Esophagus mucosa (tissue), 1 donor: ENCODE data around the gene CDK10. TPM values are rescaled to one million over a fixed set of nuclear protein-coding genes. Genes with fewer than 3 reads are reported as not detected.
"Not testable (repeated sequence)": the region's sequence is repeated elsewhere in the genome, so short reads cannot be mapped to it uniquely, and the experiment has no call there.

Experiments used
- ATAC-seq: fragments of 200-7000 bp; cut with Tn5 transposase; one replicate; pipeline ENCODE4 v1.9.1; 2020
- total RNA-seq: library from RNA; stranded (reverse); gene quantifications from one replicate; pipeline ENCODE4 v1.2.4, GENCODE V29; 2023
- donor health status: DM: yes; HTN: yes; CAD: no.

The CDK10 gene
- total RNA-seq, 1 donor from 2014 or later: 37.3 TPM

DNA sequence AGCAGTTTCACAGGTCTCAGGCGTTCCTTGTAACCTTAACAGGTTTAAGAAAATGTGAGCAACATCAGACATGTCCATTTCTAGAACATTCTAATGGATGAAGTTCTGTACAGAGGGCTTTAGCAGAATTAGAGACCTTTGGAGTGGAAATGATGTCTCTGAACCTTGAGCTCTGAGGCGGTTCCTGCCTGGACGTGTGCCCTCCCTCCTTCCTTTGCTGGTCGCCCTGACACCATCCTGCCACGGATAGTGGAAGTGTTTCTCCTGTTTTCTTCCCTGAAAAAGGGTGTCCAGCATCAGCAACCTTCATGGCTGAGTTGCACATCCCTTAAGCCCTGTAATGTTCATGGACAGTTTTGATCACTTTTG, 17.7 kb upstream of the CDK10 start:
- ATAC-seq: no peak

DNA sequence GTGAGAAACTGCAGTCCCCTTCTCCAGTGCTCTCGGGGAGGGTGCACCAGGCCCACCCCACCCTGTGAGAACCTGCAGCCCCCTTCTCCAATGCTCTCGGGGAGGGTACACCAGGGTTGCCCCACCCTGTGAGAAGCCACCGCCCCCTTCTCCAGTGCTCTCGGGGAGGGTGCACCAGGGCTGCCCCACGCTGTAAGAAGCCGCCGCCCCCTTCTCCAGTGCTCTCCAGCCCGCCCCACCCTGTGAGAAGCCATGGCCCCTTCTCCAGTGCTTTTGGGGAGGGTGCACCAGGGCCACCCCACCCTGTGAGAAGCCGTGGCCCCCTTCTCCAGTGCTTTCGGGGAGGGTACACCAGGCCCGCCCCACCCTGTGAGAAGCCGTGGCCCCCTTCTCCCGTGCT, 16.7 kb upstream of the CDK10 start:
- no peak for ATAC-seq

DNA sequence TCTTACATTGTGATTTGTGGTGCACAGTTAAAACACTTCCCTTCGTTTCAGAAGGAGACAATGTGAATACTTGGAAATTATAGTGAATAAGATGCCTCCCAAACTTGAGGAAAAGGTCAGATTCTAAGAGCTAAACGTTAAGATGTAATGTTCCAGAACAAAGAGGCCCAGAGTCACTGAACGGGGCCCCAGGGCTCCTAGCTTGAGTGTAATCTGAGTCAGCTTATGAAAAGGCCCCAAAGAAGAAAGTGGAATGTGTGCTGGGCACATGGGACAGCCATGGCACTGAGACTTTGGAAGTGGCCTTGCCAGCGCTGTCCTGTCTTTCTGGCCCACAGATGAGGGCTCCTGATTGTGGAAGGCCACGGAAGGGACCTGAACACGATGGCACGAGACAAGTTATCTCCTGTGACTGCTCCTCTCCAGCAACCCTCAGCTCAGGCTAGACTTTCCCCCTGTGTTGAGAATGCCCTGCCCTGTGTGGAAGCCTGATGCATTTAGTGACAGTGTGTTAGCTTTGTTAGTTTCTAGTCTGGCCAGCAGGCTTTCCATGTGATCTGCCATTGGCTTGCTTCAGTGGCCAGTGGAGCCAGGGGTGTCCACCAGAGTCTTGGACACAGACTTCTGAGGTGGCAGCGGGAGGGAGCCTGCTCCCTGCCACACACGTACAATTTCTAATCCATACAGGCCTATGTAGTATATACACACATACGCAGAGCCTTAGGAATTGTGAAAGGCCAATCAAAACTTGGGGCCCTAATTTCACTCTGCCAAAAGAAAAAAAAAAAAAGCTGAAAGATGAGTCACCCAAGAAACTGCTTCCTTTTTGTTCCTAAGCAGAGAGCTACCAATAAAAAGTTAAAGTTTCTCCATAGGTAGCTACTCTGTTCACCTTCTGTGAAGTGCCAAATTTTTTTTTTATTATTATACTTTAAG, 15.7 kb upstream of the CDK10 start:
- peak; percentile 82 for ATAC-seq

DNA sequence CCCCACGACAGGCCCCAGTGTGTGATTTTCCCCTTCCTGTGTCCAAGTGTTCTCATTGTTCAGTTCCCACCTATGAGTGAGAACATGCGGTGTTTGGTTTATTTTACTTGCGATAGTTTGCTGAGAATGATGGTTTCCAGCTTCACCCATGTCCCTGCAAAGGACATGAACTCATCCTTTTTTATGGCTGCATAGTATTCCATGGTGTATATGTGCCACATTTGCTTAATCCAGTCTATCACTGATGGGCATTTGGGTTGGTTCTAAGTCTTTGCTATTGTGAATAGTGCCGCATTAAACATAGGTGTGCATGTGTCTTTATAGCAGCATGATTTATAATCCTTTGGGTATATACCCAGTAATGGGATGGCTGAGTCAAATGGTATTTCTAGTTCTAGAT, 14.9 kb upstream of the CDK10 start:
- ATAC-seq: not testable (repeated sequence)

DNA sequence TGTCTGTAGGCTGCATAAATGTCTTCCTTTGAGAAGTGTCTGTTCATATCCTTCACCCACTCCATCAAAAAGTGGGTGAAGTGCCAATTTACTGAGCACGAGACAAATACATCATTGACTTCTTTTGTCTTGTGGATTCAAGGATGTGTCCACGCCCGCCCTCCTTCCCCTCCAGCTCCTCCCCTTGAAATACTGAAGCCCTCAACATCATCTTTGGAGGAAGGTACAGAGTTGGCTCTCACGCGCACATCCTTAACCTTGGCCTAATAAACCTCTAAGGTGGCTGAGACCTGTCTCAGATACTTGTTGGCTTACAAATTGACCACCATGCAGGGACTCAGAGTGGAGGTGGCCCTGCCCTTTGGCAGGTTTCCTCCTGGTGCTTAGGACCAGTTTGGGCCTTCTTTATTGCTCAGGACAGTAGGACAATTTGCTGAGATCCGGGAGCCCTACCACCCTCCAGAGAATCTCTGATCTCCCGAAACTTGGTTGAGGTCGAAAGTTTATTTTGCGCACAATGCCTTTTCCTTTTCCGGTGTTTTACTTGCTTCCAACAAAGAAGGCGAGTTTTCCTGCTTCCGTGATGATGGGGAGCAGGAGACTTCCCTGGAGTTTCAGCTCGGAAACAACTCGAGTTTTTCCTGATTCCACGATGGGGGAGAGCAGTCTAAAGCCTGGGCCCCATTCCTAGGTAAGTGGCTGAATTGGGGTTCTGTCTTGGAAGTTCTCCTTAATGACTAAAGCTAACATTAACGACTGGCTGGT, 14.1 kb upstream of the CDK10 start:
- no peak for ATAC-seq

DNA sequence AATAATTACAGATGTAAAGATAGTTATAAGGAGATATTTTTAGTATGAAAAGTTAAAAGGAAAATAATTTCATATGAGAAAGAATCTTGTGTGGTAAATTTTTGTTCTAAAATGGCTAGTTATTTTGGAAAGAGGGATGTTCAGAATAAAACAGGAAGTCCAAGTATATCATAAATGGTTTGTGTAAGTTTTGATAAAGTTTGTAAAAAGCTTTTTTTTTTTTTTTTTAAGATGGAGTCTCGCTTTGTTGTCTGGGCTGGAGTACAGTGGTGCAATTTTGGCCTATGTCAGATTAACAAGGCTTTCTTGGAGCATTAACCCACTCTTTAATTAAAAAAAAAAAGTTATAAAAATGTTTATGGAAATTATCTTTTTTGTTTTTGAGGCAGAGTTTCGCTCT, 8.2 kb upstream of the CDK10 start:
- ATAC-seq: no peak

DNA sequence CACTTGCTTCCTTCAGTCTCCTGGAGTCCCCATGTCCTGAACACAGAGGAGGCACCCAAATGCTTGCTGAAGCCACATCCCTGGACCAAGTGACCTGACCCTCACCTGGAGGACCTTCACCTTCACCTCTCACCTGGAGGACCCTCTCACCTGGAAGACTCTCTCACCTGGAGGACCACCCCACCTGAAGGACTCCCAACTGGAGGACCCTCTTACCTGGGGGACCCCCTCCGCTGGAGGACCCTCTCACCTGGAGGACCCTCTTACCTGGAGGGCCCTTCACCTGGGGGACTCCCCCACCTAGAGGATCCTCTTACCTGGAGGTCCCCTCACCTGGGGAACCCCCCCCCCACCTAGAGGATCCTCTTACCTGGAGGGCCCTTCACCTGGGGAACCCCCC, 573 bp upstream of the CDK10 start:
- peak; percentile 9 for ATAC-seq

DNA sequence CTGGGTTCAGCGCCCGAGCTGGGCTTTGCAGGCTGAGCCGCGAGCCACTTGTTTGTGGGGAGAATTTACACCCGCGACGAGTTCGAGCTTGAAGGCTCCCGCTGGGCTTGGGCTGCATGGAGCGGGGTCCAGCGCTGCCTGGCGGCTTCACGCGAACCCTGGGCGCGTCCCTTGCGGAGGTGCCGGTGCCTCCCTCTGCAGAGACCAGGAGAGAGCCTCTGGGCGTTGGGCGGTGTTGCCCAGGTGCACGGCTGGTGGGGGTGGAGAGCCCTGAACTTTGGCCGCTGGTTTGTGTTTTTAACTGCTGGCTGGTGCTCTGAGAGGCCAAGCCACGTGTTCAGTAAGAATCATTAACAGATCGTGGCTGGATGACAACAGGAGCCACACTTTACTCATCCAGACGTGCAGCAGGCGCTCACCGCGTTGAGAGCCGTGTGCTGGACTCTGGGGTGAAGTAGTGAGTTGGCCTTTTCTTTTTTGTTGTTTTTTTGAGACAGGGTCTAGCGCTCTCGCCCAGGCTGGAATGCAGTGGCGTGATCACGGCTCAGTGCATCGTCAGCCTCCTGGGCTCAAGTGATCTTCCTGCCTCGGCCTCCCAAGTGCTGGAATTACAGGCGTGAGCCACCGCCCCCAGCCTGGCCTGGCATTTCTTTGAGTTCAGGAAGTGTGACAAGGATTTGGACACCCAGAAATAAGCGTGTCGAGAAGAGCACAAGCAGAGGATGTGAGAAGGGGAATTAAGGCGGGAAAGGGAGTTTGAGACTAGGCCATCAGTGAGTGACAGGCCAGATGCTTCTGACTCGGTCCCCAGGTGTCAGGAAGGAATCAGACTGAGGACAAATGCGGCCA, 827 bp downstream of the CDK10 start:
- ATAC-seq: peak; percentile 60

DNA sequence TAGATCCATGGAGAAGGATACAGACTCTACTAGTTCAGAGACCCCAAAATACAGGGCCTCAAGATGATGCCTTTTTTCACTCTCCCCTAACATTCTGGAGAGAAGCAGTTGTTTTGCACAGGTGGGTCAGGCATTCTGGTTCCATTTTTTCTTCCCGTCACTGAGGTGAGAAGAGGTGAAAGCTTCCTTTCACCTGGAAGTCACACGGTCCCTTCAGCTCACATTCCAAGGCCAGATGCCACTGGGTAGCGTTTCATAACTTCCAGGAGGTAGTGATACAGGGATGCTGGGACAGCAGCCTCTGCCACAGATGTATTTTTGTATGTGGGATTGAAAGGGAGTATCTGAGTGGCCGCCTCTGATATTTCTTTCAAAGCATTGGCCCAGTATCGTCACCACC, 1.9 kb downstream of the CDK10 start:
- no peak for ATAC-seq

DNA sequence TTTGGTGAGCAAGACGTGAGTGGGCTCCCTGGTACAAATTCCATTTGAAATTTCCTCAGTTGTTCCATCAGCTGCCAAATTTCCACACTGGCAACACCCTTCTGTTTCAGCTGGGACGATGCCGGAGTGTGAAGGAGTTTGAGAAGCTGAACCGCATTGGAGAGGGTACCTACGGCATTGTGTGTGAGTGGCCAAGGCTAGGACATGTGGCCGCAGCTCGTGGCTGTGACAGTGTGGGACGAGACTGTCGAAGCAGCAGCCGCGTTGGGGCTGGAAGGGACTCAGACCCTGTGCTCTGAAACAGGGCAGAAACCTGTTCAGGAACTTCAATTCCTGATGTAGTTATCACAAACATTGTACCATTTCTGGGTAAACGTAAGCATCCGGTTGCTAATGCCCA, 2.7 kb downstream of the CDK10 start:
- no peak for ATAC-seq

DNA sequence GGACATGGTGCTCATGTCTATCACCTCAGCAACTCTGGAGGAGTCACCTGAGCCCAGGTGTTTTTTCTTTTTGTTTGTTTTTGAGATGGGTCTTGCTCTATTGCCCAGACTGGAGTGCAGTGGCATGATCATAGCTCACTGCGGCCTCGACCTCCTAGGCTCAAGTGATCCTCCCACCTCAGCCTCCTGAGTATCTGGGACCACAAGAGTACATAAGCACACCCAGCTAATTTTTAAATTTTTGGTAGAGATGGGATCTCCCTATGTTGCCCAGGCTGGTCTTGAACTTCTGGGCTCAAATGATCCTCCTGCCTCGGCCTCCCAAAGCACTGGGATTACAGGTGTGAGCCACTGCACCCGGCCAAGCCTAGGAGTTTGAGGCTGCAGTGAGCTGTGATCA, 3.1 kb downstream of the CDK10 start:
- ATAC-seq: not testable (repeated sequence)

DNA sequence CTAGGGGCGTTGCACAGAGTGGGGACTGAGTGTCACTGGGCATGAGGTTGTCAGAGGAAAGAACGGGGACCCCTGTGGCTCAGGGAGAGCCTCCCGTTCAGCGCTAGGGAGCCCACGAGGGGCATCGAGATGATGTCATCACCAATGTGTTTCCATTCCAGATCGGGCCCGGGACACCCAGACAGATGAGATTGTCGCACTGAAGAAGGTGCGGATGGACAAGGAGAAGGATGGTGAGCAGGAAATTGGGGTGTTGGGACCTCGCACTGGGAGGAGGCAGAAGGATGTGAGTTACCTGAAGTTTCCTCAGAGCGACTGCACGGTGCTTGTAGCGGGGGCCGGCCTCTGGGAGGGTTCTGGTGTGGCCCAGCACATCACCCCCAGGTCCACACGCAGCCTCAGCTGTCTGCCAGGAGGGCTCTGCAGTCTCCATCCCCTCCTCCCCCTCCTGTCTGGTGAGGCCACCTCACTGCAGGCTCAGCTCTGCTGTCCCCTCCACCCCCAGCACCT, 4.0 kb downstream of the CDK10 start:
- no peak for ATAC-seq

DNA sequence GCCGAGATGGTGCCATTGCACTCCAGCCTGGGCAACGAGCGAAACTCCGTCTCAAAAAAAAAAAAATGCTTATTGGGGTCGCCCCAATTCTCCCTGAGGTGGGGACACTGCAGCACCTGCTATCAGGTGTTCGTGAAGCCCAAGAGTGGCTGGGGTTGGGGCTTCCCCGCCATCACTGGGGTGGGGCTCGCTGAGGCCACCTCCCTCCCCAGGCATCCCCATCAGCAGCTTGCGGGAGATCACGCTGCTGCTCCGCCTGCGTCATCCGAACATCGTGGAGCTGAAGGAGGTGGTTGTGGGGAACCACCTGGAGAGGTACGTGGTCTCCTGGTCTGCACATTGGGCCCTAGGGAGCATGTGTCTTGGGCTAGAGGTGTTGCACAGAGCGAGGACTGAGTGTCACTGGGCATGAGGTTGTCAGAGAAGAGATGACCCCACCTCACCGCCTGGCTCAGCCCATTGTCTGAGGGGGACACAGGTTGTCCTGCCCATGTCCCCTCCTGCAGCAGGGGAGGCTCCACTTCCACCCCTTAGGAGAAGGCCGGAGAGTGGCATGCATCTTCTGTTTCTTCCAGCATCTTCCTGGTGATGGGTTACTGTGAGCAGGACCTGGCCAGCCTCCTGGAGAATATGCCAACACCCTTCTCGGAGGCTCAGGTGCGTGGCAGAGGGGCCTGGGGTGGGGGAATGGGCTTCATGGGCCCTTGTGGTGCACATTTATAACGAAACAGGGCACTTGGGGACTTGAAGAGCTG, 4.9 kb downstream of the CDK10 start:
- ATAC-seq: no peak

DNA sequence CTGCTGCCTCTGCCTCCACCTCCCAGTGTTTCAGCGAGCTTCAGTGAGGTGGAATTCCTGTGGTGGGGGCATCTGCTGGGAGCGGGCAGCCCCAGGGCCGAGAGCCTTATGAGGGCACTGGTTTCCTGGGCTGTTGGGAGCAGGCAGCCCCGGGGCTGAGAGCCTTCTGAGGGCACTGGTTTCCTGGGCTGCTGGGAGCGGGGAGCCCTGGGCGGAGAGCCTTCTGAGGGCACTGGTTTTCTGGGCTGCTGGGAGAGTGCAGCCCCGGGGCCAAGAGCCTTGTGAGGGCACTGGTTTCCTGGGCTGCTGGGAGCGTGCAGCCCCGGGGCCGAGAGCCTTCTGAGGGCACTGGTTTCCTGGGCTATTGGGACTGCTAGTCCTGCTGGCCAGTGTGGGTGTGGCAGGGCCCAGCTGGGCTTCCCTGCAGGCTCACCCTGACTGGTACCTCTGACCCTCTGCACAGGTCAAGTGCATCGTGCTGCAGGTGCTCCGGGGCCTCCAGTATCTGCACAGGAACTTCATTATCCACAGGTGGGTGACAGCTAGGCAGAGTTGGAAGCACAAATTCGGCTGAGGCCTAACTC, 5.6 kb downstream of the CDK10 start:
- ATAC-seq: no peak

DNA sequence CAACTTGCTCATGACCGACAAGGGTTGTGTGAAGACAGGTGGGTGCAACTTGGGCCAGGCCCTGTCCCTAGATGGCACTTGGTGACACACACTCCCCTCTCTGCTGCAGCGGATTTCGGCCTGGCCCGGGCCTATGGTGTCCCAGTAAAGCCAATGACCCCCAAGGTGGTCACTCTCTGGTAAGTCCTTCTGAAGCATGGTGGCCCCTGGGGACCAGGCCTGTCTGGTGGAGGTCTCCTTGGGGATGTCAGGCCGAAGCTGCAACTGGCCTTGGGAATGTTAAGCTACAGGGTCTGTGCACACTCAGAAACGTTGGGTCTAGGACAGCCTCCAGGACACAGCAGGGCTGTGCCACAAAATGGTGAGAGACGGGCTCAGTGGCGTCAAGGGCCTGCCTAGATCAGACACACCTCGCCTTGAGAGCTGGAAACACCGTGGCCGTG, 6.8 kb downstream of the CDK10 start:
- ATAC-seq: no peak

DNA sequence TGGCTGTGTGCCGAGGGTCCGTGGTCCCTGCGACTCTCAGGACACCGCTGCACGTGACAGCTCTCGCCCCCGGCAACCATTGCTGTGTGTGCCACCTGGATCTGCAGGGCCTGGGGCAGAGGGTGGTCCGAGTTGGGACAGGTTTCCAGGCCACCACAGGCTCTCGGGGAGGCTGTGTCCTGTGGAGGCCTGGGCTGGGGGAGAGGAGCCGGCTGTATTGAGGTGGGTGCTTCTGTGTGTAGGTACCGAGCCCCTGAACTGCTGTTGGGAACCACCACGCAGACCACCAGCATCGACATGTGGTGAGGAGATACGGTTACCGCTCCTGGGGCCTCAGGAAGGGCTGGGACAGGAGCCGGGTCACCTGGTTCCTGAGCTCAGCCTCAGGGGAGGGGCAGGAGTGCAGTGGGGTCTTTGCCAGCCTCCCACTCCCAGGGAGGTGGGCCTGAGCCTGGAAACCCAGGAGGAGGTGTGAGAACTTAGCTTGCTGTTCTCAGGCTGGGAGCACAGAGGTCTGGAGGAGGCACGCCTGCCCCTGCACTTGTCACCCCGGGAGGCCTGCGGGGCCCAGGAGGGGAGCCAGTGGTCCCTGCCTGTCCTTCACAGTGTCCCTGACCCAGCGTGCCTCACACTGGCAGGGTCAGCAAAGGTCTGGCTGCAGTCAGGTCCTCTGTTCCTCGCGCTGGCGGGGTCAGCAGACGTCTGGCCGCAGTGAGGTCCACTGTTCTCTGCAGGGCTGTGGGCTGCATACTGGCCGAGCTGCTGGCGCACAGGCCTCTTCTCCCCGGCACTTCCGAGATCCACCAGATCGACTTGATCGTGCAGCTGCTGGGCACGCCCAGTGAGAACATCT, 7.7 kb downstream of the CDK10 start:
- ATAC-seq: no peak

DNA sequence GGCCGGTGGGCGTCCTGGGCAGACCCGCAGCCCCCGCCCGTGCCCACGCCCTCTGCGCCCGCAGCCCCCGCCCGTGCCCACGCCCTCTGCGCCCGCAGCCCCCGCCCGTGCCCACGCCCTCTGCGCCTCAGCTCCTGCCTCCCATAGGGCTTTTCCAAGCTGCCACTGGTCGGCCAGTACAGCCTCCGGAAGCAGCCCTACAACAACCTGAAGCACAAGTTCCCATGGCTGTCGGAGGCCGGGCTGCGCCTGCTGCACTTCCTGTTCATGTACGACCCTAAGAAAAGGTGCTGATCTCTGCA, 8.2 kb downstream of the CDK10 start:
- not testable (repeated sequence) for ATAC-seq

DNA sequence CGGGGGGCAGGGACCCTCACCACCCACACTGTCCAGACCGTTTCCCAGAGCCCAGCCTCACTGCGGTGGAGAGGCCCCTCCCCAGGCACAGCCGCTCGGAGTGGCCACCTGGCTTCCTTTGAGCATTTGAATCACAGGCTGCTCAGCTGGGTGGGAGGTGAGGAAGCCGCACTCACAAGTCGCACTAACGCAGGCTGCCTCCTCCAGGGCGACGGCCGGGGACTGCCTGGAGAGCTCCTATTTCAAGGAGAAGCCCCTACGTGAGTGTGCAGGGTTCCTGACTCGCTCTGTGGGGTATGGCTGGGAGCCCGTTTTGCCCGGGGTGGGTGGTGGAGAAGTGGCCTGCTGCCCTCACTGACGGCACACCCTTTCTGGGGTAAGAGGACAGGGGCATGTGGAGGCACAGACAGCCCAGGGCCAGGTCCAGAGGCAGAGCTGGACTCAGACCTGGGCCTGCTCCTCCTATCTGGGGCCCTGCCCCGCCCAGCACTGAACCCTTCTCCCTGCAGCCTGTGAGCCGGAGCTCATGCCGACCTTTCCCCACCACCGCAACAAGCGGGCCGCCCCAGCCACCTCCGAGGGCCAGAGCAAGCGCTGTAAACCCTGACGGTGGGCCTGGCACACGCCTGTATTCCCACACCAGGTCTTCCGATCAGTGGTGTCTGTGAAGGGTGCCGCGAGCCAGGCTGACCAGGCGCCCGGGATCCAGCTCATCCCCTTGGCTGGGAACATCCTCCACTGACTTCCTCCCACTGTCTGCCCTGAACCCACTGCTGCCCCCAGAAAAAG, 8.8 kb downstream of the CDK10 start:
- no peak for ATAC-seq

DNA sequence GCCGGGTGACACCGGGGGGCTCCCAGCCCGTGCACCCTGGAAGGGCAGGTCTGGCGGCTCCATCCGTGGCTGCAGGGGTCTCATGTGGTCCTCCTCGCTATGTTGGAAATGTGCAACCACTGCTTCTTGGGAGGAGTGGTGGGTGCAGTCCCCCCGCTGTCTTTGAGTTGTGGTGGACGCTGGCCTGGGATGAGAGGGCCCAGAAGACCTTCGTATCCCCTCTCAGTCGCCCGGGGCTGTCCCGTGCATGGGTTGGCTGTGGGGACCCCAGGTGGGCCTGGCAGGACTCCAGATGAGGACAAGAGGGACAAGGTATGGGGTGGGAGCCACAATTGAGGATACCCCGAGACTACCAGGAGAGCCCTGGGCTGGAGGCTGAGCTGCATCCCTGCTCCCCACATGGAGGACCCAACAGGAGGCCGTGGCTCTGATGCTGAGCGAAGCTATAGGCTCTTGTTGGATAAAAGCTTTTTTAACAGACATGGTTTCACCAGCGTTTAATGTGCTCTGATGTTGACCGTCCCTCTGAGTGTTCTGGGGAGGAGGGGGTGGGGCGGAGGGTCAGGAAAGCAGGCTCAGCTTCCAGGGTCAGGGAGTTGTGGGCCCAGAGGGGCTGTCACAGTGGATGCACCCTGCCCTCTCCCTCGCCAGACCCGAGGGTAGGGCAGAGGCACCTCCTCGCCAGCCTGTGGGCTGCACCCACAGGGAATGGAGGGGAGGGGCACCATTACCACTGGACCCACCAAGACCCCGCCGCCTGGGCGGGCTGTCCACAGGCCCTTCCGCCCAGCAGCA, 9.6 kb downstream of the CDK10 start:
- no peak for ATAC-seq
